HG03457 (cell line): ENCODE results near the gene LRRC32.
"Not testable (repeated sequence)": the region's sequence is repeated elsewhere in the genome, so short reads cannot be mapped to it uniquely, and the experiment has no call there.

ENCODE experiments used
- ATAC-seq: cut with Tn5 transposase; IDR thresholded peaks from one replicate; pipeline ENCODE4 v1.9.1; 2021; ENCODE audit warnings: moderate number of reproducible peaks; ENCODE audit not compliant: unreplicated experiment

Gene LRRC32

GRCh38 chr11:76616676-76617552, 53.6 kb downstream of the LRRC32 start:
- no peak for ATAC-seq

DNA sequence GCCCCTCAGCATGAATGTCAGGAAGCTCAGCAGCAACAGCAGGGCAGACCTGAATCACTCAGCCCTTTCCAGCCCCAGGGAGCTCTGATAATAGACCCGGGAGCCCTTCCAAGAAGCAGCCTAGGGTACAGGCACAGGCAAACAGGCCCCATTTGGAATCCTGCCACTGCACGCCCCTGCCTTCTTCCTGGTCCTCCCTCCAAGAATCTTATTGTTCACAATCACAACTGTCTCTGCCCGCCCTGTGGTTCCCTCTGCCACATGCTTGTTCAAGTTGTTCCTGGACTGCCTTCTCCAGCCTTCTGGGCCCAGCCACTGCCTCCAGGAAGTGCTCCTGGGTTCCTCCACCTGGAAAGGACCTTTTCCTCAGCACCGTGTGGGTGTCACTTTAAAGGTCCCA, 54.6 kb downstream of the LRRC32 start:
- no peak for ATAC-seq

DNA sequence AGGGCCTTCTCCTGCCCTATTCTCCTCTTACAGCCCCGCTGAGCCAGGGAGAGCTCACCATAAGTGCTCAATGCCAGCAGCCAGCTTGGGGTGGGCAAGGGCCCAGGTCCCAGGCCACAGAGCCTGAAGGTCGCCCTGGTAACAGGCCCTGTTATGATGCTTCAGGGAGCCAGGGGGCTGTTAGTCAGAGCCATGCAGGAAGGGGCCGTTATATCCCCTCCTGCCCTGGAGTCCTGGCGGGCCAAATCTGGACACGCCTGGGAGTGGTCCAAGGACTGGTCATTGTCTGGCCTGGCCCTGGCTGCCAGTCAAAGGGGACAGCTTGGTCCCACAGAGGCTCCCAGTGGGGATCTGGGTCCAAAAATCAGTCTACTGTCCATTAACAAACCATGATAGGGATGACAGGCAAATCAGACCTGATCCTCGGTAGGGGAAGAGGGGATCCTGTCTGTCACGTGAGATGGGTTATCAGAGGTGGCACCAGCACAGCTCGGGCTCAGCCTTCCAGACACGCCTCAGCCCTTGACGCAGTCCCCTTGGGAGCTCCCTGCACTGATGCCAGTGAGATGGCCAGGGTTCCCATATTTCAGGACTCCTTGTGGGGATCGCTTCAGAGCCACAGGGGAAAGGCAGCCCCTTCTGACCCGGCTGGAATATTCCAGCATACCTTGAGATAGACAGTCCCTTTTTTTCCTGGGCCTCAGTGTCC, 55.9 kb downstream of the LRRC32 start:
- ATAC-seq: no peak

GRCh38 chr11:76613901-76614300, 56.6 kb downstream of the LRRC32 start:
- ATAC-seq: no peak

- no peak for ATAC-seq
Observed at GRCh38 chr11:76612226-76612625, 58.3 kb downstream of the LRRC32 start.

GRCh38 chr11:76610871-76611475, 59.6 kb downstream of the LRRC32 start:
- ATAC-seq: no peak

DNA sequence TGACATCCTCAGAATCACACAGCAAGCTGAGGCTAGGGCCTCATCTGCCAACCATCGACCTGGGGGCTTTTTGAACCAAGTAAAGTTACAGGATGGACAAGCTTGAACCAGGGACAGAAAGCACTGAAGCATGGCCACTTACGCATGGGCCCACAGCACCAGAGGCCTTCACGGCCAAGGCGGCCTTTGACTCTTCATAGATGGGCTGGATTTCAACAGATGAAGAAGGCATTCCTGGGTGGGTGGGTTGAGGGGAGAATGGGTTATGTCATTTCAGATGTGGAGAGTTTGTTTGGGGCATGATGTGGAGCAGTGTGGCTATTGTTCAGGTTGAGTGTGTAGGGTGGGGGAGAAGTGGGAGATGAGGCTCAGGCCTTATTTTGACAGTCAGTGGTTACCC, 60.2 kb downstream of the LRRC32 start:
- no peak for ATAC-seq

DNA sequence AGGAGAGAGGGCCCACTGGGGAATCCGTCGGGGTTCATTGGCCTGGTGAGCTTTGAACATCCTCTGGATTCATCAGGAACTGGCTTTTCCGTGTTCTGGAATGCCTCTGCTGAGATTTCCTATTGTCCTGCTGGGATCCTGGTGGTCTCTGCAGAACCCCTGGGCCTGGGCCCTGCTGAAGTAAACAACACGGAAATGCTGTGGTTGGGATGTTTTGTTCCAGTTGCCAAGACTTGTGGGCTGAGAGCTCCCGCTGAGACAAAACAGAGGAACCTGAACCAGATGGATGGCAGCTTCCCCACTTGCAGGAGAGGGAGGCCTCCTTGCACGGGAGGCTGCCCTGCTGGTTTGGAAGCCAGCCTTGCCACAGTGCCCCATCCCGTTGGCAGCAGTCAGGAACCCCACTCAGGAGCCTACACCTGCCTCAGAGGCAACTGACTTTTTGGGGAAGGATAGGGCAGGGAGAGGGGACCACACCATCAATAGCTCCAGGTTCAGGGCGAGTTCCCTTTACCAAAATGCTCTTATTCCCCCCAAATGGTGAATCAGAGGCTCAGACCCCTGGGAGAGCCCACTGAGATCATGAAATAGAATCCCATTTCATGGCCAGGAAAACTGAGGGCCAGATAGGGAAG, 60.7 kb downstream of the LRRC32 start:
- no peak for ATAC-seq

- ATAC-seq: not testable (repeated sequence)
Observed at GRCh38 chr11:76608879-76609460, 61.6 kb downstream of the LRRC32 start.

DNA sequence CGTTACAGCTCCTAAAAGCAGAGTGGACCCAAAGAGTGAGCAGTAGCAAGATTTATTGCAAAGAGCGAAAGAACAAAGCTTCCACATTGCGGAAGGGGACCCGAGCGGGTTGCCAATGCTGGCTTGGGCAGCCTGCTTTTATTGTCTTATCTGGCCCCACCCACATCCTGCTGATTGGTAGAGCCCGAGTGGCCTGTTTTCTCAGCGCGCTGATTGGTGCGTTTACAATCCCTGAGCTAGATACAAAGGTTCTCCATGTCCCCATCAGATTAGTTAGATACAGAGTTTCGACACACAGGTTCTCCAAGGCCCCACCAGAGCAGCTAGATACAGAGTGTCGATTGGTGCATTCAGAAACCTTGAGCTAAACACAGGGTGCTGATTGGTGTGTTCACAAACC, 62.3 kb downstream of the LRRC32 start:
- not testable (repeated sequence) for ATAC-seq
